ENCODE data around the gene PPP2R5B. TPM values are rescaled to one million over a fixed set of nuclear protein-coding genes. Genes with fewer than 3 reads are reported as not detected.

Gene PPP2R5B
- total RNA-seq, 1 experiment from 2014 or later, result 14.0 TPM

DNA sequence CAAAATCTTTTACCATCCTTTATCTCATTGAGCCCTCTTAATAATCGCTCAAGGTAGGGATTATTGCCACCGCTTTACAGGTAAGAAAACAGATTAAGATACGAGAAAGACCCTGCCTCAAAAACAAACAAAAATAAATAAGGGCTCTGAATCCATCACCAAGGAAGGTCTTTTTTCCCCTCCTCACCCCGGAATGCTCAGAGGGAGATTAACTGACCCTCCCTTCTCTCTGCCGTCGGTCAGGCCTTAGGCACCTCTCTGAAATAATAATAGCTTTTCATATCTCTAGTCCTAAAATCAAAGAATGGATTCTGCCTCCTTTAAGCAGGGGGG lies 6.9 kb upstream of the PPP2R5B start:
- intact Hi-C loops (cut with micrococcal nuclease; ENCODE audit: unreplicated experiment), result no loop called here
- no peaks in the 10 kb centered on the region for H3K9me3 ChIP-seq (ENCODE audit: control insufficient read depth, insufficient read depth, low read depth, low read length)
- no TSS peak for BruUV-seq (replicated peaks)

DNA sequence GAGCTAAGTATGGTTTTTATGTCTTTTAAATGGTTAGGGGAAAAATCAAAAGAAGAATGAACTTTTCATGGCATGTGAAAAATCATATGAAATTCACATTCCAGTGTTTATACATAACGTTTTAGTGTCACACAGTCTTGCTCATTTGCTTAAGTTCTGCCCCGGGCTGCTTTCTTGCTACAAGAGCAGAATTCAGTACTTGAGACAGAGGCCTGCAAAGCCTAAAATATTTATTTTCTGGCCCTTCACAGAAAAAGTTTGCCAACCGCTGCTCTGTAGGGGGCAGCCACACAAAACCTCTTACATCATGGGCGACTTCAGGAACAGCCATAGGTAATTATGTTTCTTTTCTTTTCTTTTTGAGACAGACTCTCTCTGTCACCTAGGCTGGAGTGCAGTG lies 6.5 kb upstream of the PPP2R5B start:
- peak overlapping the region; percentile 90 to 97 for H3K4me3 ChIP-seq (ENCODE audit: low read depth in 2 of 2, low read length in 2 of 2)
- peak overlapping the region; percentile 97 for H3K27ac ChIP-seq (ENCODE audit: low read length)
- TF ChIP-seq TCF7L2 (IDR thresholded peaks at IDR 0.05; ENCODE audit: low read depth, low read length) (no peak), SIN3A (IDR thresholded peaks at IDR 0.05; ENCODE audit: borderline replicate concordance, insufficient read depth, low read depth, low read length) (no peak), POLR2AphosphoS5 (IDR thresholded peaks at IDR 0.05; ENCODE audit: low read depth, low read length) (no peak)
- TF ChIP-seq, protein P1, sequence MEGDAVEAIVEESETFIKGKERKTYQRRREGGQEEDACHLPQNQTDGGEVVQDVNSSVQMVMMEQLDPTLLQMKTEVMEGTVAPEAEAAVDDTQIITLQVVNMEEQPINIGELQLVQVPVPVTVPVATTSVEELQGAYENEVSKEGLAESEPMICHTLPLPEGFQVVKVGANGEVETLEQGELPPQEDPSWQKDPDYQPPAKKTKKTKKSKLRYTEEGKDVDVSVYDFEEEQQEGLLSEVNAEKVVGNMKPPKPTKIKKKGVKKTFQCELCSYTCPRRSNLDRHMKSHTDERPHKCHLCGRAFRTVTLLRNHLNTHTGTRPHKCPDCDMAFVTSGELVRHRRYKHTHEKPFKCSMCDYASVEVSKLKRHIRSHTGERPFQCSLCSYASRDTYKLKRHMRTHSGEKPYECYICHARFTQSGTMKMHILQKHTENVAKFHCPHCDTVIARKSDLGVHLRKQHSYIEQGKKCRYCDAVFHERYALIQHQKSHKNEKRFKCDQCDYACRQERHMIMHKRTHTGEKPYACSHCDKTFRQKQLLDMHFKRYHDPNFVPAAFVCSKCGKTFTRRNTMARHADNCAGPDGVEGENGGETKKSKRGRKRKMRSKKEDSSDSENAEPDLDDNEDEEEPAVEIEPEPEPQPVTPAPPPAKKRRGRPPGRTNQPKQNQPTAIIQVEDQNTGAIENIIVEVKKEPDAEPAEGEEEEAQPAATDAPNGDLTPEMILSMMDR (IDR thresholded peaks at IDR 0.05), result no peak
- TF ChIP-seq, protein P2, sequence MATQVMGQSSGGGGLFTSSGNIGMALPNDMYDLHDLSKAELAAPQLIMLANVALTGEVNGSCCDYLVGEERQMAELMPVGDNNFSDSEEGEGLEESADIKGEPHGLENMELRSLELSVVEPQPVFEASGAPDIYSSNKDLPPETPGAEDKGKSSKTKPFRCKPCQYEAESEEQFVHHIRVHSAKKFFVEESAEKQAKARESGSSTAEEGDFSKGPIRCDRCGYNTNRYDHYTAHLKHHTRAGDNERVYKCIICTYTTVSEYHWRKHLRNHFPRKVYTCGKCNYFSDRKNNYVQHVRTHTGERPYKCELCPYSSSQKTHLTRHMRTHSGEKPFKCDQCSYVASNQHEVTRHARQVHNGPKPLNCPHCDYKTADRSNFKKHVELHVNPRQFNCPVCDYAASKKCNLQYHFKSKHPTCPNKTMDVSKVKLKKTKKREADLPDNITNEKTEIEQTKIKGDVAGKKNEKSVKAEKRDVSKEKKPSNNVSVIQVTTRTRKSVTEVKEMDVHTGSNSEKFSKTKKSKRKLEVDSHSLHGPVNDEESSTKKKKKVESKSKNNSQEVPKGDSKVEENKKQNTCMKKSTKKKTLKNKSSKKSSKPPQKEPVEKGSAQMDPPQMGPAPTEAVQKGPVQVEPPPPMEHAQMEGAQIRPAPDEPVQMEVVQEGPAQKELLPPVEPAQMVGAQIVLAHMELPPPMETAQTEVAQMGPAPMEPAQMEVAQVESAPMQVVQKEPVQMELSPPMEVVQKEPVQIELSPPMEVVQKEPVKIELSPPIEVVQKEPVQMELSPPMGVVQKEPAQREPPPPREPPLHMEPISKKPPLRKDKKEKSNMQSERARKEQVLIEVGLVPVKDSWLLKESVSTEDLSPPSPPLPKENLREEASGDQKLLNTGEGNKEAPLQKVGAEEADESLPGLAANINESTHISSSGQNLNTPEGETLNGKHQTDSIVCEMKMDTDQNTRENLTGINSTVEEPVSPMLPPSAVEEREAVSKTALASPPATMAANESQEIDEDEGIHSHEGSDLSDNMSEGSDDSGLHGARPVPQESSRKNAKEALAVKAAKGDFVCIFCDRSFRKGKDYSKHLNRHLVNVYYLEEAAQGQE (IDR thresholded peaks at IDR 0.05; ENCODE audit: insufficient read depth in 1 of 2, low read depth in 2 of 2, low read length in 1 of 2), result no peak
- H3K9me3 ChIP-seq (ENCODE audit: control insufficient read depth, insufficient read depth, low read depth, low read length), result no peaks in the 10 kb centered on the region
- in situ Hi-C loops (cut with HindIII; ENCODE audit: low pct_unique_long_range_greater_than_20kb, low sequenced_read_pairs) (no loop called here), intact Hi-C loops (cut with micrococcal nuclease; ENCODE audit: unreplicated experiment) (no loop called here)
- DNase-seq (ENCODE audit: low read depth, low spot score) (no peak), ATAC-seq (no peak)
- peaks cover 19% of the 10 kb centered on the region for H3K4me1 ChIP-seq (ENCODE audit: control insufficient read depth, insufficient read depth, low read length)
- no peaks in the 10 kb centered on the region; the same call in 1 of the 2 replicates for H3K36me3 ChIP-seq (ENCODE audit: control insufficient read depth, insufficient read depth, low read length)
- ChIA-PET CTCF (no interaction called here), POLR2A (interaction anchor here (0.6 kb wide), 1 partner anchor 73 kb away, joined by 6 read pairs; no protein-coding TSS in a partner anchor)
- no TSS peak for BruUV-seq (replicated peaks)
- no peaks in the 10 kb centered on the region for H3K27me3 ChIP-seq (ENCODE audit: control insufficient read depth, insufficient read depth, low read length)

More for the DNA sequence above, 6.9 kb upstream of the PPP2R5B start:
- no peaks in the 10 kb centered on the region for H3K27me3 ChIP-seq (ENCODE audit: control insufficient read depth, insufficient read depth, low read length)
- in situ Hi-C loops (cut with HindIII; ENCODE audit: low pct_unique_long_range_greater_than_20kb, low sequenced_read_pairs), result no loop called here
- no peak for TF ChIP-seq SIN3A (IDR thresholded peaks at IDR 0.05; ENCODE audit: borderline replicate concordance, insufficient read depth, low read depth, low read length)
- peak; percentile 67 for TF ChIP-seq TCF7L2 (IDR thresholded peaks at IDR 0.05; ENCODE audit: low read depth, low read length)
- H3K27ac ChIP-seq (ENCODE audit: low read length), result peak overlapping the region; percentile 97
- no peaks in the 10 kb centered on the region; the same call in 1 of the 2 replicates for H3K36me3 ChIP-seq (ENCODE audit: control insufficient read depth, insufficient read depth, low read length)
- POLR2A ChIA-PET, result interaction anchor here (0.6 kb wide), 1 partner anchor 72 kb away, joined by 6 read pairs; no protein-coding TSS in a partner anchor
- H3K4me1 ChIP-seq (ENCODE audit: control insufficient read depth, insufficient read depth, low read length), result peaks cover 19% of the 10 kb centered on the region
- CTCF ChIA-PET, result interaction anchor here (0.6 kb wide), 1 partner anchor 154 kb away, joined by 7 read pairs; no protein-coding TSS in a partner anchor
- no peak for ATAC-seq
- DNase-seq (ENCODE audit: low read depth, low spot score), result no peak
- H3K4me3 ChIP-seq (ENCODE audit: low read depth in 2 of 2, low read length in 2 of 2), result peak overlapping the region; percentile 90 to 97

DNA sequence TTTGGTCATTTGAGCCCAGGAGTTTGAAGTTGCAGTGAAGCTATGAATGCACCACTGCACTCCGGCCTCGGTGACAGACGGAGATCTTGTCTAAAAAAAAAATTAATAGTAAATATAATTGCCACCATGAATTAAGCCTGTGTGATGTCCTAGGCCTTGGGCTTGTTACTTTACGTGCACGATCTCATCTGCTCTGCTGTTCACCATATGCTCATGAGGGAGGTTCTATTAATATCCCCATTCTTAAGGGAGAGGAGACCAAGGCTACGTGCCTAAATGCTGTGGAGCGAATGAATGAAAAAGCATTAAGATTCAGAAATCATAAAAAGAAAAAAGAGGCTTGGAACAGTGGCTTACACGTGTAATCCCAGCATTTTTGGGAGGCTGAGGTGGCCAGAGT lies 4.9 kb upstream of the PPP2R5B start:
- no peaks in the 10 kb centered on the region for H3K27me3 ChIP-seq (ENCODE audit: control insufficient read depth, insufficient read depth, low read length)
- TF ChIP-seq, protein P2 (IDR thresholded peaks at IDR 0.05; ENCODE audit: insufficient read depth in 1 of 2, low read depth in 2 of 2, low read length in 1 of 2), result no peak
- TF ChIP-seq TCF7L2 (IDR thresholded peaks at IDR 0.05; ENCODE audit: low read depth, low read length) (no peak), SIN3A (IDR thresholded peaks at IDR 0.05; ENCODE audit: borderline replicate concordance, insufficient read depth, low read depth, low read length) (no peak), POLR2AphosphoS5 (IDR thresholded peaks at IDR 0.05; ENCODE audit: low read depth, low read length) (no peak)
- TF ChIP-seq, protein P1 (IDR thresholded peaks at IDR 0.05), result no peak
- H3K4me3 ChIP-seq (ENCODE audit: low read depth in 2 of 2, low read length in 2 of 2), result no peak overlapping the region
- H3K9me3 ChIP-seq (ENCODE audit: control insufficient read depth, insufficient read depth, low read depth, low read length), result no peaks in the 10 kb centered on the region
- no peak overlapping the region for H3K27ac ChIP-seq (ENCODE audit: low read length)
- in situ Hi-C loops (cut with HindIII; ENCODE audit: low pct_unique_long_range_greater_than_20kb, low sequenced_read_pairs), result no loop called here
- ChIA-PET CTCF (interaction anchor here (0.6 kb wide), 1 partner anchor 122 kb away, joined by 3 read pairs; the partner anchor contains the start of gene SAC3D1), POLR2A (no interaction called here)
- H3K4me1 ChIP-seq (ENCODE audit: control insufficient read depth, insufficient read depth, low read length), result peaks cover 23% of the 10 kb centered on the region
- intact Hi-C loops (cut with micrococcal nuclease; ENCODE audit: unreplicated experiment), result no loop called here
- ATAC-seq (no peak), DNase-seq (ENCODE audit: low read depth, low spot score) (no peak)
- no TSS peak for BruUV-seq (replicated peaks)
- no peaks in the 10 kb centered on the region; the same call in 1 of the 2 replicates for H3K36me3 ChIP-seq (ENCODE audit: control insufficient read depth, insufficient read depth, low read length)

All from Panc1 (cell line).